HG03045 (cell line): Measurements from ENCODE around the gene EPHA1.

Experiments used
- ATAC-seq: cut with Tn5 transposase; IDR thresholded peaks from one replicate; pipeline ENCODE4 v1.9.1; 2021; ENCODE audit warnings: mild to moderate bottlenecking, moderate library complexity; ENCODE audit not compliant: unreplicated experiment

The EPHA1 gene

DNA sequence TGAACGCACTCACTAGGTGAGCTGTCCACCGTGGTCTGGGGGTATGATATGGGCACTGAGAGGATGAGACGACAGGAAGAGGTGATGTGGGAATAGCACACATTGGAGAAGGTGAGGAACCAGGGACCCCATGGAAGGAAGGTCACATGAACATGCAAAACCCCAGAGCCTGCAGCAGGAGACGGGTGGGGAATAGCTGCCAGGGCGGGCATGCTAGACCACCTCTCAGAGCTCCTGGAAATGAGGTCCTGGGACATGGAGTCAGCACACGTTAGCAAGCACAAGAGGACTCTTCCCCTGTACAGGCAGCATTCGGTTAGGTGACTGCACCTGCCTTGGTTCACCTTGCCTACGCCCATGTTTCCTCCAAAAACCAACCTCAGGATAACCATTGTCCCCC is 54.3 kb downstream of the EPHA1 start:
- no peak for ATAC-seq

DNA sequence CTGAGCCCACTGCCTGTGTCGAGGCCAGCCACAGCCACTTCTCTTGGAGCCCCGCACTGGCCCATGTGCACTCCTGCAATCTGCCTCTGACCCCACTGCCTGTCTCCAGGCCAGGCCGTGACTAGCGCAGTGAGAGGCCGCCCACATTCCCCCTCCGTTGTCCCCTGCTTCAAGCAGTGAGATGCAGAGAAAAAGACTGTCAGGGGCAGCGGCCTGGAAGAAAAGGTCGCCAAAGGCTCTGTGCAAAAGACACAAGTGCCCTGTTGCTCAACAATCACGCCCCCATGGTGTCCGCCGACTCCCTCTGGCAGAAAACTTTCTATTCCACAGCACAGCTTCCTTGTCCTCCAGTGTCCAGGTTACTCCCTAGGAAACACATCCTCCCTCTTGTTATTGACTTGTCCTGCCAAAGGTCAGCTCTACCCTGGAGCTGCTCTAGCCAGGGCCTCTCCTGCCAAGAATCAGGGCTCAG is 56.1 kb downstream of the EPHA1 start:
- no peak for ATAC-seq

DNA sequence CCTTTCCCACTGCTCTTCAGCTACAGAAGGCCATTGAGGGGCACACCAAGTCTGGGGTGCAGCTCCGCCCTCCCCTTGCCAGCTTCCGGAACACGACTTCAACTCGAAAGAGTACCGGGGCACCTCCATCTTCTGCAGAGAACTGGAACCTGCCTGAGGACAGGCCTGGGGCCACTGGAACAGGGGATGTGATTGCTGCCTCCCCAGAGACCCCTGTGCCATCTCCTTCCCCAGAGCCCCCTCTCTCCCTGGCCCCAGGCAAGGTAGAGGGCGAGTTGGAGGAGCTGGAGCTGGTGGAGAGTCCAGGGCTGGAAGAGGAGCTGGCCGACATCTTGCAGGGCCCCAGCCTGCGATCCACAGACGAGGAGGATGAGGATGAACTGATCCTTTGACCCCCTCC is 57.1 kb downstream of the EPHA1 start:
- no peak for ATAC-seq

DNA sequence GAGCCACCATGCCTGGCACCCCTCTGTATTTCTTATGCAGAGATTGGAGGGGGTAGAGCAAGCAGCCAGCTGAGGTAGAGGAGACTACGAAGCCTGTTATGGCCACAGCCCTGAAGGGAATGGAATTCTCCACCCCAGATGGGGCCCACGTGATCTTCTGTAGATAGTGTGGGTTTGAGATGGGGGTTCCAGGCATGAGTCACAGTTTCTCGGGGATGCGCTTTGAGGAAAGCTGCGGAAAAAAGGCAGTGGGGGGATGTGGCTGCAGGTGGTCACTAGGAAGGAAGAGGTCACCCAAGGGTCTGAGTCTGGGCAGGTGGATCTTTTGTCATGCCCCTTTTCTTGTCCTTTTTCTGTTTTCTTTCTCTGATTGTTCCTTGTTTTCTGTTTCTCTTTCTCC is 57.6 kb downstream of the EPHA1 start:
- ATAC-seq: no peak

DNA sequence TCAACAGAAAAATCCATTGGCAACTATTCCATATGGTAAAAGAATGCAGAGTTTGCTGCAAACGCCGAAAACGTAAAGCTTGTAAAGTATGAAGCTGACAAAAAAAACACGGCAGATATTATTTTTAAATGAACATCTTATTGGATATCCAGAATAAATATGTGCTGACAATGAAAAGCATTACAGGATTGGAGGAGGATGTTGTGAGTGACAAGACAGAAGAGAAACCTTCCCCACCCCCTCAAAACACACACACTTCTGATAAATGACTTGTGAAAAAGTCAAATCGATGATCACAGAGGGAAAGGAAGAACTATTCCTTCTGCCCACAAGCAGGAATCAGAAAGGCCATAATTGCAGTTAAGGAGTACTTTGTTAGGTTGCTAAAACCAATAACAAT is 60.7 kb downstream of the EPHA1 start:
- ATAC-seq: no peak

DNA sequence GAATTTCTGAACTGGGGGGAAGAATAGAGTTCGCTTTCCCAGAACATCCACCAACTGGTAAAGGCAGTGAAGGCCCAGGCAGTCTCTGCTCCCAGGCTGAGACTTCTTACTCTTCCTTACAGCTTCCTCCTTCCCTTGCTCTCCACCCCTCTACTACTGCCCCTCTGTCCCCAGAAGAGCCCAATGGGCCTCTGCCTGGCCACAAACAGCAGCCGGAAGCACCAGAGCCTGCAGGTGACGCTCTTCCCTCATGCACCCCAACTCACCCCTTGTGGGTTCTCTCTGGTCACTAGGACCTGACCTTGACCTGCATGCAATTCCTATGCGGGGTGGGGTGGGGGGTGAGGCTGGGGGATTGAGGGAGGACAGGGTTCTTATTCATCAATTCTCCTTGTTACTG is 62.6 kb downstream of the EPHA1 start:
- ATAC-seq: no peak

DNA sequence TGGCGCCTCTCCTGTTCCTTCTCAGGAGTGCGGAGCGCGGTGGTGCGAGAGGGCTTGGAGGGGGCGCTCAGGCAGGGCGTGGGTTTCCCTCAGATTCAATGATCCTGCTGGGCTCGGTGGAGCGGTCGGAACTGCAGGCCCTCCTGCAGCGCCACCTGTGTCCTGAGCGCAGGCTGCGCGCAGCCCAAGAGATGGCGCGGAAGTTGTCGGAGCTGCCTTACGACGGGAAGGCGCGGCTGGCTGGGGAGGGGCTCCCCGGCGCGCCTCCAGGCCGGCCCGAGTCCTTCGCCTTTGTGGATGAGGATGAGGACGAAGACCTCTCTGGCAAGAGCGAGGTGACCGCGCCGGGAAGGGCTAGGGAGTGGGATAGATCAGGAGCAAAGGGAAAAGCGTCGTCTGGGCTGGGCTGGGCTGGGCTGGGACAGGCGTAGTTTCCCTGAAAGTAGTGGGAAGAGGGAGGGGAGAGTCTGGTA is 63.2 kb downstream of the EPHA1 start:
- peak; percentile 67 for ATAC-seq

DNA sequence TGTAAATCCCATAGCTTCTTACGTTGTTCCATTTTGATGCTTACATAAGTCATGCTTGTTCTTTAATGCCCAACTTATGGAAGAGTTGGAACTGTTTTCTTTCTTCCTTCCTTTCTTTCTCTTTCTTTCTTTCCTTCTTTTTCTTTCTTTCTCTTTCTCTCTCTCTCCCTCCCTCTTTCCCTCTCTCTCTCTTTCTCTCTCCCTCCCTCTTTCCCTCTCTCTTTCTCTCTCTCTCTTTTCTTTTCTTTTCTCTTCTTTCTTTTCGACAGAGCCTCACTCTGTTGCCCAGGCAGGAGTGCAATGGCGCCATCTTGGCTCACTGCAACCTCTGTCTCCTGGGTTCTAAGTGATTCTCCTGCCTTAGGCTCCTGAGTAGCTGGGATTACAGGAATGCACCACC is 65.1 kb downstream of the EPHA1 start:
- no peak for ATAC-seq

DNA sequence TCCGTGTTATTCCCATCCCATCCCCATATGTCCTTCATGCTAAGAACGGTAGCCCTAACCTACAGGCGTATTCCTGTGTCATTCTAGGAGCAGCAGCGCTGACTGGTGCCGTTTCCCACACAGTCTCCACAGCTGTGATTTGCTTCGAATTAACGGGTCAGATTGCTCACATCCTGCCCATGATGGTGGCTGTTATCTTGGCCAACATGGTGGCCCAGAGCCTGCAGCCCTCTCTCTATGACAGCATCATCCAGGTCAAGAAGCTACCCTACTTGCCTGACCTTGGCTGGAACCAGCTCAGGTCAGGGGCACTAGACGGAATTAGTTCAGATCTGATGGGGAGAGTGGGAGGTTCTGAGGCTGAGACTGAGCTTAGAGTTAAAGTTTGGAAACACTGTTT is 66.8 kb downstream of the EPHA1 start:
- ATAC-seq: no peak
